K562 (cell line): ENCODE data around the gene MAMDC4. TPM values are rescaled to one million over a fixed set of nuclear protein-coding genes. Genes with fewer than 3 reads are reported as not detected.

Experiments used
- ATAC-seq: fragments of 200-7000 bp; cut with Tn5 transposase; 3 replicates; pipeline ENCODE4 v1.9.1; 2020; ENCODE audit warnings: moderate library complexity
- BruUV-seq: library from RNA; stranded (reverse); fragments of 400-500 nt; replicated peaks from 2 replicates; lab custom pipeline; 2021; lab: Mats Ljungman, UMichigan
- CTCF ChIA-PET: fragments of 300-600 bp; formaldehyde crosslinking; extraction: SDS; loops from one replicate; lab custom pipeline; 2021; ENCODE audit warnings: low intra/inter-chr PET ratio; lab: Yijun Ruan, JAX
- POLR2A ChIA-PET: fragments of 300-600, 350-650 bp; sonication (Branson Sonifier 250); formaldehyde crosslinking; extraction: SDS; loops from one replicate; lab custom pipeline; 2021; ENCODE audit warnings: antibody characterized with exemption, inconsistent platforms; lab: Yijun Ruan, JAX
- DNase-seq, 4 experiments: peaks; one replicate each; pipeline versions ENCODE4 v3.0.0 to v3.0.0-alpha.2; 2011 to 2018; ENCODE audit warnings: low spot score in 3 of 4, mixed read lengths in 3 of 4; ENCODE audit errors: extremely low read depth in 1 of 4
- FAIRE-seq: peaks from 2 replicates; lab custom pipeline; 2011; peaks lifted over from hg19 to GRCh38; lab: Jason Lieb, UNC
- H2AFZ ChIP-seq: 2 replicates; pipeline ENCODE4 v1.6.0; 2011; ENCODE audit warnings: low read depth, low read length, control low read depth, inconsistent platforms
- H3K27ac ChIP-seq: fragments of 200-600 bp; 3 replicates; pipeline ENCODE4 v1.8.0; 2011; ENCODE audit warnings: low read depth, mild to moderate bottlenecking, control low read depth, inconsistent platforms, low read length, moderate library complexity, mixed read lengths; ENCODE audit errors: extremely low read depth
- H3K27me3 ChIP-seq, 2 experiments: fragments of 300-600 bp in 1 of 2; 2 replicates in 1 of 2; 3 replicates in 1 of 2; pipeline versions ENCODE4 v1.6.0 to v1.8.0; 2011; ENCODE audit warnings: inconsistent platforms in 2 of 2, low read length in 2 of 2, mild to moderate bottlenecking in 1 of 2, mixed read lengths in 1 of 2, moderate library complexity in 1 of 2; ENCODE audit not compliant: control insufficient read depth in 2 of 2, insufficient read depth in 2 of 2
- H3K36me3 ChIP-seq: fragments of 300-600 bp; 3 replicates; pipeline ENCODE4 v1.8.0; 2011; ENCODE audit warnings: mild to moderate bottlenecking, low read length, inconsistent platforms; ENCODE audit not compliant: control insufficient read depth, insufficient read depth
- H3K4me1 ChIP-seq, 2 experiments: fragments of 200-600 bp in 1 of 2; replicated peaks in 1 of 2; 2 replicates in 1 of 2; 3 replicates in 1 of 2; pipeline versions ENCODE4 v1.5.1 to v1.8.0; 2011; ENCODE audit warnings: inconsistent platforms in 2 of 2, low read length in 2 of 2, mild to moderate bottlenecking in 1 of 2, mixed read lengths in 1 of 2, moderate library complexity in 1 of 2; ENCODE audit not compliant: control insufficient read depth in 2 of 2, insufficient read depth in 2 of 2
- H3K4me2 ChIP-seq: 2 replicates; pipeline ENCODE4 v1.6.1; 2011; ENCODE audit warnings: low read length, control low read depth, inconsistent platforms, mixed read lengths; ENCODE audit not compliant: insufficient read depth
- H3K4me3 ChIP-seq: fragments of 200-600 bp; sonication (generic), shearing (Covaris generic); 2 replicates; pipeline ENCODE4 v1.5.1; 2016; ENCODE audit warnings: control low read depth, inconsistent platforms
- H3K79me2 ChIP-seq: fragments of 200-600 bp; 3 replicates; pipeline ENCODE4 v1.8.0; 2011; ENCODE audit warnings: low read length, inconsistent platforms; ENCODE audit not compliant: control insufficient read depth, insufficient read depth
- H3K9ac ChIP-seq, 2 experiments: 2 replicates each; pipeline versions ENCODE4 v1.6.0 to v1.6.1; 2011; ENCODE audit warnings: low read depth in 2 of 2, low read length in 2 of 2, control low read depth in 1 of 2, inconsistent platforms in 1 of 2, mild to moderate bottlenecking in 1 of 2, mixed read lengths in 1 of 2; ENCODE audit not compliant: insufficient read depth in 1 of 2
- H3K9me1 ChIP-seq: one replicate; pipeline ENCODE4 v1.6.0; 2011; ENCODE audit warnings: inconsistent platforms, mild to moderate bottlenecking, low read length, moderate library complexity; ENCODE audit not compliant: control insufficient read depth, insufficient read depth
- H3K9me3 ChIP-seq: replicated peaks from 2 replicates; pipeline ENCODE4 v1.5.1; 2011; ENCODE audit warnings: low read depth, low read length, inconsistent platforms; ENCODE audit not compliant: control insufficient read depth, insufficient read depth
- H4K20me1 ChIP-seq: replicated peaks from 2 replicates; pipeline ENCODE4 v1.6.1; 2011; ENCODE audit warnings: low read length, inconsistent platforms, mixed read lengths; ENCODE audit not compliant: control insufficient read depth, insufficient read depth
- HNRNPUL1 ChIP-seq: fragments of 200-400 bp; formaldehyde crosslinking; IDR thresholded peaks from 2 replicates; pipeline ENCODE4 v1.6.1; 2017; ENCODE audit warnings: low read length
- RBFOX2 ChIP-seq: fragments of 200-400 bp; formaldehyde crosslinking; IDR thresholded peaks from 2 replicates; pipeline ENCODE4 v1.6.1; 2017; ENCODE audit warnings: low read depth, mild to moderate bottlenecking, low read length, moderate library complexity
- REST ChIP-seq, 2 experiments: fragments of 450-650 bp; formaldehyde crosslinking in 1 of 2; IDR thresholded peaks; 2 replicates each; pipeline versions ENCODE4 v1.4.0 to v1.6.1; 2014 to 2020; ENCODE audit warnings: mild to moderate bottlenecking in 2 of 2, borderline replicate concordance in 1 of 2, low read depth in 1 of 2
- ZNF589 ChIP-seq: fragments of 200-800 bp; sonication (Bioruptor generic); IDR thresholded peaks from 2 replicates; pipeline ENCODE4 v1.6.1; 2016; ENCODE audit warnings: low read depth, missing genetic modification characterization, missing compliant biosample characterization
- WGBS: fragments of 100-300 bp; shearing (Covaris generic); methylation state at CpG from one replicate; pipeline ENCODE4 v1.1.6; 2016; ENCODE audit warnings: low coverage, mixed read lengths; ENCODE audit not compliant: insufficient coverage; ENCODE audit errors: missing lambda C conversion rate; 5-methylcytosine and 5-hydroxymethylcytosine counted together
- in situ Hi-C: fragments of 300-500 bp; cut with MboI; formaldehyde crosslinking; loops from 4 replicates; pipeline ENCODE4 v1.15.0; 2018; ENCODE audit warnings: inconsistent platforms, mixed read lengths
- intact Hi-C: fragments of 100-400 bp; cut with micrococcal nuclease; formaldehyde crosslinking; loops from 2 replicates; pipeline ENCODE4 v1.14.2; 2022
- polyA plus RNA-seq, 8 experiments: library from polyadenylated mRNA; depleted of rRNA in 4 of 8; stranded (reverse) in 5 of 8; unstranded in 3 of 8; fragments of >200 nt; fragmentation: Nextera tagmentation in 2 of 8; fragmentation: Illumina TruSeq in 1 of 8; extraction: Ambion mirVana in 2 of 8; extraction: Trizol in 1 of 8; gene quantifications; 2 replicates each; pipeline versions ENCODE4 v1.2.1 to v1.2.3, GENCODE V29; 2011 to 2014; ENCODE audit warnings: inconsistent platforms in 1 of 8, missing spikeins in 1 of 8
- total RNA-seq, 7 experiments: library from RNA; depleted of rRNA in 6 of 7; stranded (reverse); fragments of >200 nt in 6 of 7; fragmentation: Illumina TruSeq in 2 of 7; extraction: Trizol in 2 of 7; gene quantifications; 2 replicates each; pipeline versions ENCODE4 v1.2.1 to v1.2.3, GENCODE V29; 2011 to 2021; ENCODE audit warnings: low replicate concordance in 1 of 7
- TF ChIP-seq, protein P1 (sequence below): fragments of 450-650 bp; IDR thresholded peaks from 2 replicates; pipeline ENCODE4 v1.6.1; 2017; ENCODE audit warnings: antibody characterized with exemption

MAMDC4 gene
- total and polyA plus RNA-seq, 9 of the 15 experiments (the other 6 are each of a cell fraction or from before 2014, with no cell fraction given): 0.03 to 10.8 (median 1.5) TPM

DNA sequence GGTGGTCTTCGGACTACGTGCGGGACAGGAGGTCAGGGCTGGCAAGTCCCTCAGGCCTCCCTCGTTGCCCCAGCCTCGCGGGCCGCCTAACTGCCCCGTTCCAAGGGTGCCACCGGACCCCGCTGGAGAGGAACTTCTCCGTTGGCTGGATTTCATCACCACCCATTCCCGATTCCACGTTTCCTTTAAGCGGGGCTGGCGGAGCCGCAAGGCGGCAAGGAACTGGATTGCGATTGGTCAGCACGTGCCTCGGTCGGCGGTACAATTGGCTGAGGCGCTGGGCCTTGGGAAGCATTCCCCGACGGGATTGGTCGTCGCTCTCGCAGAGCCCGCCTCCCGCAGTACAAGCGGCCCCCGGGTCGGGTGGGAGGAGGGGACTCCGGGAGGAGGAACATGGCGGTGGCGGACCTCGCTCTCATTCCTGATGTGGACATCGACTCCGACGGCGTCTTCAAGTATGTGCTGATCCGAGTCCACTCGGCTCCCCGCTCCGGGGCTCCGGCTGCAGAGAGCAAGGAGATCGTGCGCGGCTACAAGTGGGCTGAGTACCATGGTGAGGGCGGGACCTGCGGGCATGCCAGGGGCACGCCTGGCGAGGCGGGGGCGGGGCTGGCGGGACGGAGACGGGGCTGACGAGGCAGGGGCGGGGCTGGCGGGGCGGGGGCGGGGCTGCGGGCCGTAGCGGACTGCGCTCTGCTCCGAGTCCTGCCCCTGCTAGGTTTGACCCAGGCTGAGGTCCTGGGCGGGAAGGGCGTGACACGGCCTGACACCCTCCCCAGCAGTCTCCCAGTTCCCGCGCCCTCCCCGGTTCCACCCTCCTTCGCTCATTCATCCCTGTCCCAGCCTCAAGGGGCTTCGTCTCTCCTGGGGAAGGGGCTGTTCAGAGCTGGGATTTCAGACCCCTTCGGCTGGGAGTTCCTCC is 2.8 kb upstream of the MAMDC4 start, which contains the start of gene PHPT1 (continued):
- 0 out of 2 replicates have a peak, but pooled peaks have one; percentile 48 for TF ChIP-seq ZNF589 (CRISPR knock-in tag)

GRCh38 chr9:136849960-136850865 is 1.9 kb upstream of the MAMDC4 start:
- ChIA-PET CTCF (interaction anchor here (0.6 kb wide), 1 partner anchor 36 kb away, joined by 3 read pairs; the partner anchor contains the start of gene TRAF2), POLR2A (interaction anchor here (0.7 to 1.2 kb wide), 2 partner anchors 10 to 16 kb away, joined by 4 to 6 read pairs; partner anchors contain the start of gene EDF1)
- 49% methylated on average over 38 of the region's 43 CpGs for whole genome bisulfite sequencing
- Histone ChIP-seq H3K79me2 (peaks cover 27% of the 10 kb centered on the region), H3K9ac (peak overlapping the region; percentile 74 to 97), H3K36me3 (peaks cover 29% of the 10 kb centered on the region; the same call in 1 of the 3 replicates), H2AFZ (no peak overlapping the region), H3K27ac (peak overlapping the region; percentile 63), H3K9me1 (no peaks in the 10 kb centered on the region), H3K27me3 (no peaks in the 10 kb centered on the region), H3K4me2 (peak overlapping the region; percentile 84), H4K20me1 (0 out of 2 replicates have a peak, but pooled peaks cover 5% of the 10 kb centered on the region), H3K4me1 (peaks cover 9 to 88% of the 10 kb centered on the region in 2 experiments; a peak in 4 of 5 replicates), H3K4me3 (peak overlapping the region; percentile 95), H3K9me3 (no peaks in the 10 kb centered on the region)
- TSS peak; percentile 82 for BruUV-seq
- no peak for ATAC-seq
- FAIRE-seq: peak; percentile 32
- in situ Hi-C loops: no loop called here
- DNase-seq: no peak
- intact Hi-C loops: loop anchor here (1.0 to 5.0 kb wide), 3 partner anchors 36 to 92 kb away; partner anchors contain the start of genes FBXW5, TMEM141 and TRAF2
- no peak for TF ChIP-seq REST (IDR thresholded peaks at IDR 0.05; ENCODE audit: borderline replicate concordance)
- no peak for TF ChIP-seq REST (CRISPR knock-in tag; IDR thresholded peaks at IDR 0.05; ENCODE audit: low read depth)
- TF ChIP-seq HNRNPUL1: no peak
- TF ChIP-seq, protein P1, sequence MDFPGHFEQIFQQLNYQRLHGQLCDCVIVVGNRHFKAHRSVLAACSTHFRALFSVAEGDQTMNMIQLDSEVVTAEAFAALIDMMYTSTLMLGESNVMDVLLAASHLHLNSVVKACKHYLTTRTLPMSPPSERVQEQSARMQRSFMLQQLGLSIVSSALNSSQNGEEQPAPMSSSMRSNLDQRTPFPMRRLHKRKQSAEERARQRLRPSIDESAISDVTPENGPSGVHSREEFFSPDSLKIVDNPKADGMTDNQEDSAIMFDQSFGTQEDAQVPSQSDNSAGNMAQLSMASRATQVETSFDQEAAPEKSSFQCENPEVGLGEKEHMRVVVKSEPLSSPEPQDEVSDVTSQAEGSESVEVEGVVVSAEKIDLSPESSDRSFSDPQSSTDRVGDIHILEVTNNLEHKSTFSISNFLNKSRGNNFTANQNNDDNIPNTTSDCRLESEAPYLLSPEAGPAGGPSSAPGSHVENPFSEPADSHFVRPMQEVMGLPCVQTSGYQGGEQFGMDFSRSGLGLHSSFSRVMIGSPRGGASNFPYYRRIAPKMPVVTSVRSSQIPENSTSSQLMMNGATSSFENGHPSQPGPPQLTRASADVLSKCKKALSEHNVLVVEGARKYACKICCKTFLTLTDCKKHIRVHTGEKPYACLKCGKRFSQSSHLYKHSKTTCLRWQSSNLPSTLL: 0 out of 2 replicates have a peak, but pooled peaks have one; percentile 24
- TF ChIP-seq RBFOX2: peak; percentile 71
